Measurements from ENCODE around the gene ACAP3.

GRCh38 chr1:1295154-1295923 is 12.4 kb downstream of the ACAP3 start:
- TF ChIP-seq CTCF (IDR thresholded peaks at IDR 0.05; ENCODE audit: low read depth, low read length, missing input control) = no peak
- TF ChIP-seq HNF4A (conservative IDR thresholded peaks at IDR 0.05) = no peak
- no peak for TF ChIP-seq ATF3 (IDR thresholded peaks at IDR 0.05)

Data from liver (tissue), 3 donors.